Measurements from ENCODE around the gene E2F1.

Gene E2F1

GRCh38 chr20:33725607-33726264 is 39.6 kb upstream of the E2F1 start:
- Histone ChIP-seq H3K9me3 (ENCODE audit: insufficient read depth, low read length, severe bottlenecking) (no peaks in the 10 kb centered on the region), H4K20me1 (ENCODE audit: insufficient read depth, low read length) (no peaks in the 10 kb centered on the region), H3K27ac (ENCODE audit: low read length) (no peak overlapping the region), H3K4me1 (ENCODE audit: insufficient read depth, low read length) (peaks cover 5% of the 10 kb centered on the region), H3K36me3 (ENCODE audit: insufficient read depth, low read length) (no peaks in the 10 kb centered on the region), H3K27me3 (ENCODE audit: insufficient read depth, low read length, poor library complexity) (no peaks in the 10 kb centered on the region), H3K4me2 (ENCODE audit: insufficient read depth, low read length) (no peak overlapping the region), H2AFZ (ENCODE audit: low read depth, low read length) (no peak overlapping the region), H3K4me3 (ENCODE audit: low read depth in 1 of 2, low read length in 2 of 2) (no peak overlapping the region), H3K79me2 (ENCODE audit: insufficient read depth, low read length) (no peaks in the 10 kb centered on the region), H3K9ac (ENCODE audit: low read depth, low read length) (no peak overlapping the region)
- DNase-seq (no peak), ATAC-seq (ENCODE audit: insufficient read depth, low read depth) (no peak)
- TF ChIP-seq EZH2 (IDR thresholded peaks at IDR 0.05; ENCODE audit: borderline replicate concordance, low read depth, low read length, severe bottlenecking) (no peak), CTCF (IDR thresholded peaks at IDR 0.05; ENCODE audit: borderline replicate concordance, extremely low read depth, low read length, poor library complexity, severe bottlenecking) (no peak)

GRCh38 chr20:33724439-33725094 is 38.4 kb upstream of the E2F1 start:
- DNase-seq = no peak
- H3K9ac ChIP-seq (ENCODE audit: low read depth, low read length) = no peak overlapping the region

GRCh38 chr20:33721391-33722140 is 35.4 kb upstream of the E2F1 start:
- peaks cover 14% of the 10 kb centered on the region for H3K79me2 ChIP-seq (ENCODE audit: insufficient read depth, low read length)
- peaks cover 26% of the 10 kb centered on the region for H3K4me1 ChIP-seq (ENCODE audit: insufficient read depth, low read length)
- no peaks in the 10 kb centered on the region for H4K20me1 ChIP-seq (ENCODE audit: insufficient read depth, low read length)
- H3K4me2 ChIP-seq (ENCODE audit: insufficient read depth, low read length) = no peak overlapping the region
- no peak overlapping the region for H2AFZ ChIP-seq (ENCODE audit: low read depth, low read length)
- no peak overlapping the region for H3K27ac ChIP-seq (ENCODE audit: low read length)
- H3K27me3 ChIP-seq (ENCODE audit: insufficient read depth, low read length, poor library complexity) = no peaks in the 10 kb centered on the region
- H3K9ac ChIP-seq (ENCODE audit: low read depth, low read length) = no peak overlapping the region
- ATAC-seq (ENCODE audit: insufficient read depth, low read depth) (no peak), DNase-seq (no peak)
- H3K4me3 ChIP-seq (ENCODE audit: low read depth in 1 of 2, low read length in 2 of 2) = no peak overlapping the region
- no peak for TF ChIP-seq EZH2 (IDR thresholded peaks at IDR 0.05; ENCODE audit: borderline replicate concordance, low read depth, low read length, severe bottlenecking)
- TF ChIP-seq CTCF (IDR thresholded peaks at IDR 0.05; ENCODE audit: borderline replicate concordance, extremely low read depth, low read length, poor library complexity, severe bottlenecking) = no peak
- H3K9me3 ChIP-seq (ENCODE audit: insufficient read depth, low read length, severe bottlenecking) = no peaks in the 10 kb centered on the region
- H3K36me3 ChIP-seq (ENCODE audit: insufficient read depth, low read length) = no peaks in the 10 kb centered on the region; the same call in 1 of the 2 replicates

More at GRCh38 chr20:33724439-33725094, 38.4 kb upstream of the E2F1 start:
- peaks cover 14% of the 10 kb centered on the region for H3K4me1 ChIP-seq (ENCODE audit: insufficient read depth, low read length)
- no peak overlapping the region for H3K27ac ChIP-seq (ENCODE audit: low read length)
- H3K9me3 ChIP-seq (ENCODE audit: insufficient read depth, low read length, severe bottlenecking) = no peaks in the 10 kb centered on the region
- TF ChIP-seq CTCF (IDR thresholded peaks at IDR 0.05; ENCODE audit: borderline replicate concordance, extremely low read depth, low read length, poor library complexity, severe bottlenecking) (no peak), EZH2 (IDR thresholded peaks at IDR 0.05; ENCODE audit: borderline replicate concordance, low read depth, low read length, severe bottlenecking) (no peak)
- H4K20me1 ChIP-seq (ENCODE audit: insufficient read depth, low read length) = no peaks in the 10 kb centered on the region
- no peak overlapping the region for H2AFZ ChIP-seq (ENCODE audit: low read depth, low read length)
- H3K27me3 ChIP-seq (ENCODE audit: insufficient read depth, low read length, poor library complexity) = no peaks in the 10 kb centered on the region
- no peaks in the 10 kb centered on the region; the same call in 1 of the 2 replicates for H3K36me3 ChIP-seq (ENCODE audit: insufficient read depth, low read length)
- H3K4me2 ChIP-seq (ENCODE audit: insufficient read depth, low read length) = no peak overlapping the region
- peaks cover 4% of the 10 kb centered on the region for H3K79me2 ChIP-seq (ENCODE audit: insufficient read depth, low read length)
- ATAC-seq (ENCODE audit: insufficient read depth, low read depth) = no peak
- H3K4me3 ChIP-seq (ENCODE audit: low read depth in 1 of 2, low read length in 2 of 2) = no peak overlapping the region

Measured in DND-41 (cell line).